ENCODE data around the gene HCN2. TPM values are rescaled to one million over a fixed set of nuclear protein-coding genes. Genes with fewer than 3 reads are reported as not detected.
"Not testable (repeated sequence)": the region's sequence is repeated elsewhere in the genome, so short reads cannot be mapped to it uniquely, and the experiment has no call there.

Gene HCN2
- total RNA-seq, 2 donors from 2014 or later: 0.29 to 0.64 TPM

DNA sequence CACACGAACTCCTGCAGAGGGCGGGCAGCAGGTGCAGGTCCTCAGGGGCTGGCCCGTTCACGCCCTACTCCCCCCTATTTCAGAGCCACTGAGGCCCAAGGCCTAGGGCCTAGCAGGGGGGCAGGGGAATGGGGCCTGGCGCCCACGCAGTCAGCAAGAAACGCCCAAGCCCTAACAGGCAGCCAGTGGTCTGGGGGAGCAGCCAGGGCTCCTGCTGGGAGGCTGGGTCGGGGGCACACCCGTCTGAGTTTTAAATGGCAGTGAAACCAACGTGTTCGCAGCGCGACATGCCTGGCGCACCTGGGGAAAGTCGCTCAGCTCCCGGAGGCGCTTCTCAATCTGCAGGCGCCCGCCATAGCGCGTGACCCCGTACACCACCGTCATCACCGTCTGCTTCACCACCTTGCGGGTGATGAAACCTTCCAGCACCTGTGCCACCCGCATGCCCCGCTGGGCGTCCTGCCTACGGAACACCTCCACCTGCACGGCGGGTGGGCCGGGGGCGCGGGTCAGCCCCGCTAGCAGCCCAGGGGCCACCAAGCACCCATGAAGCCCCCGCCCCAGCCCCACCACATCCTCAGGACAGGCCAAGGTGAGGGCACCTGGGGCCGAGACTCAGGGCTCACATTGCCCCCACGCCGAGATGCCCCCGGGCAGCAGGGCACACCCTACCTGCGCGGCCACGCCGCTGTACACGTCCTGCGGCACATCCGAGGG is 29.8 kb downstream of the HCN2 start:
- ATAC-seq: no peak
- H3K9me3 Mint-ChIP-seq: no peaks in the 10 kb centered on the region

DNA sequence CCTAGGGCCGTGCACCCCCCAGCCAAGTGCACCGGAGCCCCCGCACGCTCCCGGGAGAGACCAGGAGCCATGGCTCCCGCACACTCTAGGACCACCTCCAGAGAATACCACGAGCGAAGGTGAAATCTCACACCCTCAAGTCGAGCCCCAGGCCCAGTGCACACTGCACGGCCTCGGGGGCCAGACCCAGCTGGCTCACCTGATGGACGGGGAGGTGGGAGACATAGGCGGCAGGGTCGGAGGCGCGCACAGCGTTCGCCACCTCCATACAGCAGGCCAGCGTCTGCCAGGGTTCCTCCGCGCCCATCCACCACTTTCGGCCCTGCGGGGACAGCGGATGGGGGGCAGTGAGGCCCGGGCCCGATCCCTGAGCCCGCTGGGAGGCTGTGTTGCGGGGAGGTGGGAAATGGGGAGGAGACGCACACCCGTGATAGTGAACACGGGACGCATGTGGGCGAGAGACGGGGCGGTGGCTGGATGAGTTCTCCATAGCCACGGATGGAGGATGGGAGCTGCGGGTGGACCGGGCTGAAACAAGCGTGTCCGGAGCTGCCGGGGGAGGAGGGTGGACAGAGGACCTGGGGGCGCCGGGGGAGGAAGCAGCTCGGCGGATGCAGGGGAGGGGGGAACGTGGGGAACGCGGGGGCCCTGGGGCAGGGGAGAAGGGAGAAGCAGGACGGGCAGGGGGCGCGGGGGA is 30.6 kb downstream of the HCN2 start:
- ATAC-seq (no peak), DNase-seq (ENCODE audit: low spot score) (no peak)
- Mint-ChIP-seq H3K36me3 (no peaks in the 10 kb centered on the region), H3K4me3 (no peak overlapping the region), H3K9me3 (no peaks in the 10 kb centered on the region), H3K27ac (no peak overlapping the region), H3K4me1 (ENCODE audit: low read depth in 2 of 2) (peaks cover 0 to 2% of the 10 kb centered on the region in 2 donors), H3K27me3 (no peaks in the 10 kb centered on the region)

More for the DNA sequence above, 29.8 kb downstream of the HCN2 start:
- Mint-ChIP-seq H3K36me3 (no peaks in the 10 kb centered on the region), H3K27me3 (peaks cover 0 to 4% of the 10 kb centered on the region in 2 donors), H3K27ac (no peak overlapping the region), H3K4me1 (ENCODE audit: low read depth in 2 of 2) (peaks cover 0 to 2% of the 10 kb centered on the region in 2 donors), H3K4me3 (no peak overlapping the region)
- DNase-seq (ENCODE audit: low spot score): no peak

DNA sequence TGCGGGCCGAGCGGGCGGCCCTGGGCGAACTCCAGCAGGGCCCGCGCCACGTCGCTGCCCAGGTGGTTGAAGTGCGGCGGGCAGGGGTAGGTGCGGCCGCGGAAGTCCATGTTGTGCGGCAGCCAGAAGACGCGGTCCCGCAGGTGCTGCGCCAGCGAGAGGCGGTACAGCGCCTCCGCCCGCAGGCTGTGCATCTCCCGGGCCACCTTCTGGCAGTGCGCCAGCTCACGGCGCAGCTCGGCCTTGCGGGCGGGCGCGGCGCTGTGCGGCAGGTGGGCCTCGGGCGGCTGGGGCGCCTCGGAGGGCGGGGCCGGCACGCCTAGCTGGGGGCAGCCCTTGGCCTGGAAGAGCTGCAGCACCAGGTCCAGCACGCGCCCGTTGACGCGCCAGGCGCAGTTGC is 31.5 kb downstream of the HCN2 start:
- not testable (repeated sequence) for ATAC-seq; H3K27me3 Mint-ChIP-seq; H3K9me3 Mint-ChIP-seq; H3K4me1 Mint-ChIP-seq (ENCODE audit: low read depth in 2 of 2); H3K4me3 Mint-ChIP-seq; H3K36me3 Mint-ChIP-seq; H3K27ac Mint-ChIP-seq; DNase-seq (ENCODE audit: low spot score)

DNA sequence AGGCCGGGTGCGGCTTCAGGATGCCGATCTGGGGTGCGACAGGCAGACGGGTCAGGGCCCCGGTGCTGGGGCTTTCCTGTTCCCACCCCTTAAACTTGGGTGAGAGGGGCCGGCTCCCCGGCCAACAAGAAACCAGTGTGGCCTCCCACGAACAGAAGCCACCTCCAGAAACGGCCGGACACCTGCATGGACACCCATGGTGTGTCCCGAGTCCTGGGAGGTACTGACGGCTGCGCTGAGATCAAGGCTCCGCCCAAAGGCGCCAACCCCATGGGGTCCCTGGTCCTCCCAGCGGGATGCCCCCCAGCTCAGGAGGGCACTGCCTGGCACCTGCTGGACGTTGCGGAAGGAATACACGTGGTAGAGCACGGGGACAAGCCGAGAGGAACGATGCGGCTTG is 32.1 kb downstream of the HCN2 start:
- H3K36me3 Mint-ChIP-seq: no peaks in the 10 kb centered on the region
- DNase-seq (ENCODE audit: low spot score): no peak
- no peak overlapping the region for H3K4me3 Mint-ChIP-seq
- H3K4me1 Mint-ChIP-seq (ENCODE audit: low read depth in 2 of 2): peaks cover 0 to 3% of the 10 kb centered on the region in 2 donors
- no peak overlapping the region for H3K27ac Mint-ChIP-seq
- ATAC-seq: no peak
- H3K27me3 Mint-ChIP-seq: no peaks in the 10 kb centered on the region
- H3K9me3 Mint-ChIP-seq: no peaks in the 10 kb centered on the region

DNA sequence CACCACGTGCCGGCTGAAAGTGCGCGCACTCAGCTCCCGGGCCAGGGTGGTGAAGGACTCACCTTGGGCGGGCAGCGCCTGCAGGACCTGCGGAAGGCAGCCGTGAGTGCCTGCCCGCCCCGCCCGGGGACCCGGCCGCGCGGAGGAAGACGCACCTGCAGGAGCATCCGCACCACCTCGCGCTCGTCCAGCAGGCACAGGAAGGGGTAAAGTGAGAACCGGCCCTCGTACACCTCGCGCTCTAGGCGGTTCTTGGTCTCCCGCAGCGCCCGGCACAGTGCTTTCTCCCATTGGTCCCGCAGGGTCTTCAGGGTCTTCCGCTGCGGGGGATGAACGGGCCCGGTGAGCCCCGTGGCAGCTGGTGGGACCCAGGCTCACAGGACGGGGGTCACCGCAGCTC is 33.0 kb downstream of the HCN2 start:
- Mint-ChIP-seq H3K27ac (no peak overlapping the region), H3K4me3 (no peak overlapping the region), H3K4me1 (ENCODE audit: low read depth in 2 of 2) (peaks cover 0 to 5% of the 10 kb centered on the region in 2 donors), H3K36me3 (no peaks in the 10 kb centered on the region), H3K27me3 (no peaks in the 10 kb centered on the region), H3K9me3 (no peaks in the 10 kb centered on the region)
- ATAC-seq (peak in 1 of 2 donors; percentile 8), DNase-seq (ENCODE audit: low spot score) (no peak)

DNA sequence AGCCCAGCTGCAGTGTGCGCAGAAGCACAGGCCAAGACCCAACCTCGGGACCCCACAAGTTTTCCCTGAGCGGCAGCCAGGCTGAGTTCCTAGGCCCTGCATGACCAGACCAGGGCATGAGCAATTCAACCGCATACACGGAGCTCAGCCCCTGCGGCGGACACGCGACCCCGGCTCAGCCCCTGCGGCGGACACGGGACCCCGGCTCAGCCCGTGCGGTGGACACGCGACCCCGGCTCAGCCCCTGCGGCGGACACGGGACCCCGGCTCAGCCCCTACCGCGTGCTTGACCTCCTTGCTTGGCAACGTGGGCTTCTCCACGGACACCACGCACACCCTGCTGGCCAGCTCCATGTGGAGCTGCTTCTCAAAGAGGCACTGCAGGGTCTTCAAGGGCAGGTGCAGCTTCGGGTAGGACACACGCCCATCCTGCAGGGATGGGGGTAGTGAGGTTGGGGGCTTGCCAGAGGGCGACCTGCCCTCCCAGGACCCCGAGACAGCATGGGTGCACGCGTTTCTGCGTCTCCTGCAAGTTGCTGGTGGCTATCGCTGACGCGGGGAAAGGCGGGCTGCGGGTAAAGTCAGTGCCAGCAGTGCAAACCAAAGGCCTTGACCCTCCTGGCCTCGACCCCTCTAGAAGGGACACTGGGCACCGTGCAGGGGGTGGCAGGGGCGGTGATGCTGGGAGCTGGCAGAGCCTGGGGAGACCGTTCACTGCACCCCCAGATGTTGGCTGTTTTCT is 33.7 kb downstream of the HCN2 start:
- no peak for ATAC-seq
- no peaks in the 10 kb centered on the region for H3K9me3 Mint-ChIP-seq
- no peaks in the 10 kb centered on the region for H3K27me3 Mint-ChIP-seq
- no peaks in the 10 kb centered on the region for H3K36me3 Mint-ChIP-seq
- H3K4me1 Mint-ChIP-seq (ENCODE audit: low read depth in 2 of 2): peaks cover 0 to 5% of the 10 kb centered on the region in 2 donors
- no peak for DNase-seq (ENCODE audit: low spot score)
- H3K4me3 Mint-ChIP-seq: no peak overlapping the region
- no peak overlapping the region for H3K27ac Mint-ChIP-seq

DNA sequence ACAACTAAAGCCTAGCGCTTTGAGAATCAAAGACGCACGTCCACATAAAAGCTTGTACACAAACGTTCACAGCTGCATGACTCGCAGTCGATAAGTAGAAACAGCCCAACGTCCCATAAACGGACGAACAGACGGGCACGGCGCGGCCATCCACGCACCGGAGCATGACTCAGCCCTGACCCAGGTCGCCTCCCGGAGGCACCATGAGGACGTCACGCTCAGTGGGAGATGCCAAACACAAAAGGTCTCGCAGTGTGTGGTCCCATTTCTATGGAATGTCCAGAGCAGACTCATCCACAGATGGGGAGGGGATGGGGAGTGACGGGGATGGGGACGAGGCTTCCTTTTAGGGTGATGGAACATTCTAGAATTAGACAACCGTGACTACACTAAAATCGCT is 34.3 kb downstream of the HCN2 start:
- no peaks in the 10 kb centered on the region for H3K9me3 Mint-ChIP-seq
- no peaks in the 10 kb centered on the region for H3K36me3 Mint-ChIP-seq
- ATAC-seq: no peak
- H3K4me1 Mint-ChIP-seq (ENCODE audit: low read depth in 2 of 2): peaks cover 0 to 5% of the 10 kb centered on the region in 2 donors
- H3K4me3 Mint-ChIP-seq: no peak overlapping the region
- no peak overlapping the region for H3K27ac Mint-ChIP-seq
- DNase-seq (ENCODE audit: low spot score): no peak
- H3K27me3 Mint-ChIP-seq: no peaks in the 10 kb centered on the region

DNA sequence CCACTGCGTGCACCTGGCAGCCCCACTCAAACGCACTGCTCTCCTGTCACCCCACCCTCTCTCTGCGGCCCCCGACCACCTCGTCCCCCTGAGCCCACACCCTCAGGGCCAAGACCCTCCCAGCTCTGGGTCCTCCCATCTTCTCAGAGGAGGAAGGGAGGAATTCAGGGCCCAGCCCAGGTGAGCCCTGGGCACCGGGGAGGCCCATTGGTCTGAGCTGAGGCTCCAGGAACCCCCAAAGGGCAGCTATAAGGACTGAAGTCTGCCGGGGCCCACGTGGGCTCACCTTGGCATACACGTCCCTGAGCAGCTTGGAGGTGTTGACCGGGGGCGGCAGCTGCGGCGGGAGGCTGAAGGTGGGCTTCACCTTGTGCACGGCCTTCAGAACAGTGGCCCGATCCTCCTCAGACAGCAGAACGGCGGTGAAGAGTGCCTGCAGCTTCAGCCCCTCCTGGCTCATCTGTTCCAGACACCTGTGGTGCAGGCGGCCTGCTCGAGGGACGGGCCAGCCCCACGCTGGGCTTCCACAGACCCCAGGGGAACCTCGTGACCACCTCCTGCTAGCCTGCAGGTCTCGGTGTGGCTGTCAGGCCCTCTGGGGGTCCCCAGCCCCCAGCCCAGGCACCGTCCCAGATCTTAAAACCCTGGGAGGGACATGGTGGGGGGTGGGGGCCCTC is 34.9 kb downstream of the HCN2 start:
- H3K27ac Mint-ChIP-seq: no peak overlapping the region
- no peaks in the 10 kb centered on the region for H3K9me3 Mint-ChIP-seq
- peaks cover 0 to 5% of the 10 kb centered on the region in 2 donors for H3K4me1 Mint-ChIP-seq (ENCODE audit: low read depth in 2 of 2)
- ATAC-seq (no peak), DNase-seq (ENCODE audit: low spot score) (no peak)
- no peaks in the 10 kb centered on the region for H3K36me3 Mint-ChIP-seq
- H3K4me3 Mint-ChIP-seq: no peak overlapping the region
- H3K27me3 Mint-ChIP-seq: no peaks in the 10 kb centered on the region

DNA sequence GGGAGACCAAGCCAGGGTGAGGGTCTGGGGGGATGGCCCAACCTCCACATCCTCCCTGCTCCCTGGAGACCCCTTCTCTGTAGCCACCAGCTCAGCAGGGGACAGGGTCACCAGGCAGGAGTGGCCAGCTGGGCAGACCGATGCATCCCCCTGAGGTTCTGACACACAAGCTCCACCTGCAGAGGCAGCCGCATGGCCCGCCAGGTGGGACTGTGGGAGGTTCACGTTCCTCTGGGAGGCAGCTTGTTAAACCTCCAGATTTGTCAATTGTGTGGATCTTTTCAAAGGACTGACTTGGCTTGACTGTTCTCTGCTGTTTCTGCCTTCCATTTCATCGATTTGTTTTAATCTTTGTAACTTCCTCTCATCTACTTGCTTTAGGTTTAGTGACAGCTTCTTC is 35.6 kb downstream of the HCN2 start:
- H3K4me1 Mint-ChIP-seq (ENCODE audit: low read depth in 2 of 2): peaks cover 0 to 5% of the 10 kb centered on the region in 2 donors
- H3K27ac Mint-ChIP-seq: no peak overlapping the region
- no peaks in the 10 kb centered on the region for H3K27me3 Mint-ChIP-seq
- ATAC-seq (no peak), DNase-seq (ENCODE audit: low spot score) (no peak)
- H3K36me3 Mint-ChIP-seq: no peaks in the 10 kb centered on the region
- H3K4me3 Mint-ChIP-seq: no peak overlapping the region
- no peaks in the 10 kb centered on the region for H3K9me3 Mint-ChIP-seq

DNA sequence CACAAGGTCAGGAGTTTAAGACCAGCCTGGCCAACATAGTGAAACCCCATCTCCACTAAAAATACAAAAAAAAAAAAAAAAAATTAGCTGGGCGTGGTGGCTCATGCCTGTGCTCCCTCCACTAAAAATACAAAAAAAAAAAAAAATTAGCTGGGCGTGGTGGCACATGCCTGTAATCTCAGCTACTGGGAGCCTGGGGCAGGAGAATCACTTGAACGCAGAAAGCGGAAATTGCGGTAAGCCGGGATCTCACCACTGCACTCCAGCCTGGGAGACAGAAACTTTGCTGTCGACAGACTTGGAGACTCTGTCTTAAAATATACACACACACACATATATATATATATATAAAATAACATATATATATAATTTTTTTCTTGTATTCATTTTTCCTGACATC is 36.9 kb downstream of the HCN2 start:
- not testable (repeated sequence) for H3K27me3 Mint-ChIP-seq; H3K4me3 Mint-ChIP-seq; H3K36me3 Mint-ChIP-seq; DNase-seq (ENCODE audit: low spot score); H3K27ac Mint-ChIP-seq; H3K9me3 Mint-ChIP-seq; ATAC-seq
- H3K4me1 Mint-ChIP-seq (ENCODE audit: low read depth in 2 of 2): peaks cover 0 to 10% of the 10 kb centered on the region in 2 donors

DNA sequence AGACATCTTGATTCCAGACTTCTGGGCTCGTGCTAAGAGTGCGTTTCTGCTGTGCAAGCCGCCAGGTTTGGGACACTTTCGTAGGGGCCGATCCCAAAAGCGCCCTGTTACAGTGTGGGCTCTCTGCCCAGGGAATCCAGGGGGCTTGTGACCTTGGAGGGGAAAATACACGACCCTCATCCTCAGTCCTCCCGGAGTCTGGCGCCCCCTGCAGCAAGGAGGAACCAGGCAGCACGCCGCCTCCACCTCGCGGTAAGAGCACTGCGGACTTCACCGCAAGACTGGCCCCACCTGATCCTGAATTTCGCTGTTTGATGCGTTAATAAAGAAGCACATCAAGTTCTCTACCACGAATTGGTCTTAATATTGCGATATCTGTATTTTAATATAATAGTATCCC is 38.5 kb downstream of the HCN2 start:
- DNase-seq (ENCODE audit: low spot score) (no peak), ATAC-seq (no peak)
- Mint-ChIP-seq H3K27ac (no peak overlapping the region), H3K36me3 (no peaks in the 10 kb centered on the region), H3K4me1 (ENCODE audit: low read depth in 2 of 2) (peaks cover 0 to 10% of the 10 kb centered on the region in 2 donors), H3K27me3 (no peaks in the 10 kb centered on the region), H3K4me3 (no peak overlapping the region), H3K9me3 (no peaks in the 10 kb centered on the region)

DNA sequence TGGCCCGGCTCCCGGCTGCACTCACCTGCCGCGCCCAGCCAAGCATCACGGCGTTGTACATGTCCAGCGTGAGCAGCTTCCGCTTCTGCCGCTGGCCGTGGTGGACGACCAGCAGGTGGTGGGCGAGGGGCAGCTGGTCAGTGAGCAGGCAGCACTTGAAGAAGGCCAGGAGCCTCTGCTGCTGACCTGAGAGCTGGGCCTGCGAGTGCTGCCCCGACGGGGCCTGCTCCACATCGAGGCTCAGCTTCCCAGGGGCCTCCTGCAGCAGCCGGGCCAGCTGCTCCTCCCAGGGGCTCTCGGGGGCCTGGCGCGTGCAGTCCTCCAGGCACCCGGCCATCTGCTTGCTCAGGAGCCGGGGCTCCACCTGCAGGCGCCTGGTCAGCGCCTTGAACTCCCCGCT is 39.8 kb downstream of the HCN2 start:
- not testable (repeated sequence) for H3K27me3 Mint-ChIP-seq; ATAC-seq; H3K36me3 Mint-ChIP-seq; DNase-seq (ENCODE audit: low spot score); H3K27ac Mint-ChIP-seq; H3K9me3 Mint-ChIP-seq; H3K4me3 Mint-ChIP-seq
- H3K4me1 Mint-ChIP-seq (ENCODE audit: low read depth in 2 of 2): peaks cover 9 to 18% of the 10 kb centered on the region in 2 donors

DNA sequence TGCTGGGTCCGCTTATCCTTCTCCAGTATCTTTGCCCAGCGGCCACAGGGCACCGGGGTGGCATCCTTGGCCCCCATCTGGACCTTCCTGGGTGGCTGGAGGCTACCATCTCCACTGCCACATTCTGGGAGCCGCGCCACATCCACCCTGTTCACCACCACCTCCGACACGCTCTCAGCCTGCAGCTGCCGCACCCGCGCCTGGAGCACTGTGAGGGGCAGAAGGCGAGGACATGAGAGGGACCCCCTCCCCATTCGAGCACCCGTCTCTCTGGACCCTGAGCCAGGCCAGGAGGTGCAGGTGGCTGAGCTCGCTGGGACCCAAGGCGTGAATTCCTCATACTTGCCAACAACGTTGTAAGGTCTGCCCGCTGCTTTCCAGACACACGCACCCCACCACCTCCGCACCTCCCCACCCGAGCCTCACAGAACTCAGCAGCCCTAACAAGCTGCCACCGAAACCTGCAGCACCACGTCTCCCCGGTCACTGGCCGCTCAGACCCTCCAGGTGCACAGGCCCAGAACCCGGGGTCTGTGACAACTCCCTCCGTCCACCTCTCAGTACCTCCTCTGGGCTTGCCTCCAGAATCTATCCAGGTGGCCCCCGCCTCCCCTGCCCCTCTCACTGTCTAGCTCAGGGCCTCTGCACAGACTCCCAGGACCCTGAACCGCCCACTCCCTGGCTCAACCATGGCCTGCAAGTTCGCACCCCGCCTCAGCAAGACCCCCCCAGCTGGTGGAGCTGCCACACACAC is 40.5 kb downstream of the HCN2 start:
- Mint-ChIP-seq H3K27ac (no peak overlapping the region), H3K36me3 (no peaks in the 10 kb centered on the region), H3K4me3 (no peak overlapping the region)

More for the DNA sequence above, 40.5 kb downstream of the HCN2 start:
- Mint-ChIP-seq H3K27me3 (no peaks in the 10 kb centered on the region), H3K9me3 (no peaks in the 10 kb centered on the region), H3K4me1 (ENCODE audit: low read depth in 2 of 2) (peaks cover 9 to 18% of the 10 kb centered on the region in 2 donors)
- DNase-seq (ENCODE audit: low spot score): no peak
- ATAC-seq: no peak
